ENCODE data around the gene LRRC7. TPM values are rescaled to one million over a fixed set of nuclear protein-coding genes. Genes with fewer than 3 reads are reported as not detected.

LRRC7 gene
- total RNA-seq, 4 donors from 2014 or later = 0.07 to 1.9 (median 0.62) TPM

DNA sequence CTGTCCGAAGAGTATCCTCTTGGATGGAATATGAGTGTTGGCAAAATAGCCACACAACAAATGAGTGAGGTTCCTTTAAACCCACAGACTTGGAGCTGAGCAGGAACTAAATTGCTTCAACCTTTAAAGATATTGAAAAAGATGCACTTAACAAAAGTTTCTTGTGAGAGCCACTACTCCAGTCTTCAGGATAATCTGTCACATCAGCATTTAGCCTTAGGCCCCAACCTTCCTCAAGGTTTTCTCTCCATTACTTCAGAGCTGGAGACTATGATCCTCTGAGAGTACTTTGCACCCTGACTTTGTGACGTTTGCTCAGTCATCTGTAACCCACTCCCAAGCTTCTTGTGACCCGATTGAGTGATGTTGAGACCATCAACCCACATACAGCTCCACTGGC, 424.9 kb downstream of the LRRC7 start:
- TF ChIP-seq EP300 (IDR thresholded peaks at IDR 0.05) (no peak), POLR2A (IDR thresholded peaks at IDR 0.05) (no peak), POLR2AphosphoS5 (IDR thresholded peaks at IDR 0.05) (no peak)
- TF ChIP-seq, protein P1, sequence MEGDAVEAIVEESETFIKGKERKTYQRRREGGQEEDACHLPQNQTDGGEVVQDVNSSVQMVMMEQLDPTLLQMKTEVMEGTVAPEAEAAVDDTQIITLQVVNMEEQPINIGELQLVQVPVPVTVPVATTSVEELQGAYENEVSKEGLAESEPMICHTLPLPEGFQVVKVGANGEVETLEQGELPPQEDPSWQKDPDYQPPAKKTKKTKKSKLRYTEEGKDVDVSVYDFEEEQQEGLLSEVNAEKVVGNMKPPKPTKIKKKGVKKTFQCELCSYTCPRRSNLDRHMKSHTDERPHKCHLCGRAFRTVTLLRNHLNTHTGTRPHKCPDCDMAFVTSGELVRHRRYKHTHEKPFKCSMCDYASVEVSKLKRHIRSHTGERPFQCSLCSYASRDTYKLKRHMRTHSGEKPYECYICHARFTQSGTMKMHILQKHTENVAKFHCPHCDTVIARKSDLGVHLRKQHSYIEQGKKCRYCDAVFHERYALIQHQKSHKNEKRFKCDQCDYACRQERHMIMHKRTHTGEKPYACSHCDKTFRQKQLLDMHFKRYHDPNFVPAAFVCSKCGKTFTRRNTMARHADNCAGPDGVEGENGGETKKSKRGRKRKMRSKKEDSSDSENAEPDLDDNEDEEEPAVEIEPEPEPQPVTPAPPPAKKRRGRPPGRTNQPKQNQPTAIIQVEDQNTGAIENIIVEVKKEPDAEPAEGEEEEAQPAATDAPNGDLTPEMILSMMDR (IDR thresholded peaks at IDR 0.05) = no peak
- Histone ChIP-seq H3K27me3 (no peaks in the 10 kb centered on the region), H3K9me3 (no peaks in the 10 kb centered on the region), H3K4me1 (no peaks in the 10 kb centered on the region), H3K27ac (no peak overlapping the region), H3K36me3 (no peaks in the 10 kb centered on the region), H3K4me3 (no peak overlapping the region)
- no peak for ATAC-seq
- WGBS, 2 donors (ENCODE audit: low coverage in 1 of 2) = 45 to 79% methylated on average over 2 to 3 of the region's 3 CpGs

DNA sequence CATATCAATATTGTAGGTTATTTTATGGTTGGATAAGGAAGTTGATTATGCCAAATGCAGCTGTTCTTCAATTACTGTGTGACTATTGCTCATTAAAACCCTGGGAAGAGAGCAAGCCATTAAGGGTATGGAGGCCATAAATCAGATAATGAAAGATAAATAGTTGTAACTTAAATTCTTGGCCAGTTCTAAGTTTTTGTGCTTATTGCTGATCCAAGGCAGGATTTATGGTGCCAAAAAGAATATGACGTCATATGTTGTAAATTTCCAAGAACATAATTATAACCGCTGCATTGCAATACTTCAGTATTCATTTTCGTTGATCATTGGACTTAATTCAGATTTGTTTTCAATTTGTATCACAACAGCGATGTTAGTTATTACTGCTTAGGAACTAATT, 426.1 kb downstream of the LRRC7 start:
- 51 to 74% methylated on average over 4 of the region's 4 CpGs for WGBS, 2 donors (ENCODE audit: low coverage in 1 of 2)
- Histone ChIP-seq H3K27ac (no peak overlapping the region), H3K9me3 (no peaks in the 10 kb centered on the region), H3K4me3 (no peak overlapping the region), H3K27me3 (no peaks in the 10 kb centered on the region), H3K36me3 (no peaks in the 10 kb centered on the region), H3K4me1 (no peaks in the 10 kb centered on the region)
- no peak for ATAC-seq
- TF ChIP-seq EP300 (IDR thresholded peaks at IDR 0.05) = no peak

DNA sequence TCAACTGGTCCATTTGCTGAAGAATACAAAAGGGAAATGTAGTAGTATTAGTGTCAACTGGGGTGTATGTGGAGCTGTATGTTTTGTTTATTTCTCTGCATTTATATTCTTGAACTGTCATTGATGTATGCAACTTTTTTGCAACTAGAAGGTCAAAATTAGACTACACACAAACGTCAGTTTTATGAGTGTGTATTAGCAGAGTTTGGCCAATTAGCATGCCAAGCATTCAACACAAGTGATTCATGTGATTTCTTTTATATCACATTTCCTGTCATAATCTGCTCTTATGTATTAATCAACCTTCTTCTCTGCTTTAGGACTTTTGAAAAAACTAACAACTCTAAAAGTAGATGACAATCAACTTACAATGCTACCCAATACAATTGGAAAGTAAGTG, 426.5 kb downstream of the LRRC7 start:
- 15 to 44% methylated on average over 1 of the region's 1 CpG for WGBS, 2 donors (ENCODE audit: low coverage in 1 of 2)
- ATAC-seq = no peak
- no peaks in the 10 kb centered on the region for H3K36me3 ChIP-seq

DNA sequence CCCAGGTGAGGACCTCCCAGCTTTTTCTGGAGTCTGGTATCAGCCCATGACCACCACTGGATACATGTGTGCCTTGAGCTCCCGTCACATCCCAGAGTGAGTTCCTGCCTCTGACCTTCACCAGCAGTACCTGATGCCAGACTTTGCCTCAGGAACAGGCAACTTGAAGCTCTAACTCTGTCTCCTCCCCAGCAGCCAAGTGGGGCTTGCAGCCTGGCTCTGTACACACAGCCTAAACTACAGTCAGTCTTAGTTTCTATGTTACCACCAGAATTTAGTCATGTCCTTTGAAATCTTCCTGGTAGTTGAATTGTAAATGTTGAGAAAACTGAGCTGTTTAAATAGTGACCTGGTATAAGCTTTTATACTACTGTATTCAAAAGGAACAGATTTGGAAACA, 431.1 kb downstream of the LRRC7 start:
- WGBS, 2 donors (ENCODE audit: low coverage in 1 of 2) = 83 to 100% methylated on average over 1 of the region's 1 CpG
- Histone ChIP-seq H3K27ac (no peak overlapping the region), H3K36me3 (no peaks in the 10 kb centered on the region), H3K4me3 (no peak overlapping the region), H3K9me3 (no peaks in the 10 kb centered on the region), H3K4me1 (no peaks in the 10 kb centered on the region), H3K27me3 (no peaks in the 10 kb centered on the region)
- no peak for TF ChIP-seq POLR2AphosphoS5 (IDR thresholded peaks at IDR 0.05)
- no peak for TF ChIP-seq POLR2A (IDR thresholded peaks at IDR 0.05)
- TF ChIP-seq, protein P1 (IDR thresholded peaks at IDR 0.05) = no peak
- TF ChIP-seq EP300 (IDR thresholded peaks at IDR 0.05) = no peak
- ATAC-seq = no peak

More for the DNA sequence above, 426.5 kb downstream of the LRRC7 start:
- Histone ChIP-seq H3K9me3 (no peaks in the 10 kb centered on the region), H3K4me3 (no peak overlapping the region), H3K4me1 (no peaks in the 10 kb centered on the region), H3K27me3 (no peaks in the 10 kb centered on the region), H3K27ac (no peak overlapping the region)
- no peak for TF ChIP-seq POLR2AphosphoS5 (IDR thresholded peaks at IDR 0.05)
- TF ChIP-seq, protein P1 (IDR thresholded peaks at IDR 0.05) = no peak
- no peak for TF ChIP-seq EP300 (IDR thresholded peaks at IDR 0.05)
- no peak for TF ChIP-seq POLR2A (IDR thresholded peaks at IDR 0.05)

DNA sequence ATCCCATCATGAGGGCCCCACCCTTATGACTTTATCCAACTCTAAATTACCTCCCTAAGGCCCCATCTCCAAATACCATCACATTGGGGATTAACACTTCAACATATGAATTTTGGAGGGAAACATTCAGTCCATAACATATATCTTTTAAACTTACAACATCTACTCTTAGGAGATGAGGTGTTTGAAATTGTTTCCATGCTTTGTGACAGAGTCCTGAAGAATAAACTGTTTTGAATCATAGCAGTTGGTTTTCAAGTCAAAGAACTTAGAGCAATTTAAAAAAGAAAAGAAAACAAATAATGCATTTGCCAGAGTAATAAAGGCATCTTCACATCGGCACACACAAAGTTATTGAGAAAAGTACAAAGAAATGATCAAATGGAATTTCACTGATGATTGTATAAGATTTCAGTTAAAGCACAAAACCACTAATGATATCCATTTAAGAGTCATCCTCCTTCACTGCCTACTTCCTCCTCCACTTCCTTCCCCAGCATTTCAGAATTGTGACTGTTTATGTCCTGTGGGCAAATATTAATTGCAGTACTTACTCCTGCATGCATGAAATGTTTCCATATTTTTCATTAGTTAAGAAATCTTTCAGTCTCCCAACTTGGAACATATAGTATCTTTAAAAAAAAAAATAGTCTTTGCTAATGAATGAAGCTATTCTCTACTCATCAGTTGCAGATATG, 435.6 kb downstream of the LRRC7 start:
- Histone ChIP-seq H3K4me1 (no peaks in the 10 kb centered on the region), H3K36me3 (no peaks in the 10 kb centered on the region), H3K4me3 (no peak overlapping the region), H3K27ac (no peak overlapping the region), H3K27me3 (no peaks in the 10 kb centered on the region), H3K9me3 (no peaks in the 10 kb centered on the region)
- WGBS, 2 donors (ENCODE audit: low coverage in 1 of 2) = 50 to 76% methylated on average over 1 of the region's 1 CpG
- no peak for TF ChIP-seq POLR2A (IDR thresholded peaks at IDR 0.05)
- TF ChIP-seq, protein P1 (IDR thresholded peaks at IDR 0.05) = no peak
- no peak for TF ChIP-seq EP300 (IDR thresholded peaks at IDR 0.05)
- TF ChIP-seq POLR2AphosphoS5 (IDR thresholded peaks at IDR 0.05) = no peak
- no peak for ATAC-seq

All from gastroesophageal sphincter (tissue), 4 donors.